SK-N-SH (cell line): ENCODE measurements around the gene CYSTM1. TPM values are rescaled to one million over a fixed set of nuclear protein-coding genes. Genes with fewer than 3 reads are reported as not detected.

Source experiments
- CTCF ChIA-PET: fragments of 300-600, 350-600 bp; formaldehyde crosslinking; extraction: SDS; loops from one replicate; lab custom pipeline; 2021; lab: Yijun Ruan, JAX
- POLR2A ChIA-PET: fragments of 350-600 bp; sonication (Branson Sonifier 250); formaldehyde crosslinking; extraction: SDS; loops from one replicate; lab custom pipeline; 2020; ENCODE audit warnings: antibody characterized with exemption, inconsistent platforms; lab: Yijun Ruan, JAX
- DNase-seq: peaks from one replicate; pipeline ENCODE4 v3.0.0; 2012
- H2AFZ ChIP-seq: fragments of 200-600 bp; sonication (generic); 2 replicates; pipeline ENCODE4 v1.8.1; 2016; ENCODE audit warnings: antibody characterized with exemption, mild to moderate bottlenecking, low read depth
- H3F3A ChIP-seq: fragments of 200-600 bp; sonication (generic); replicated peaks from 2 replicates; pipeline ENCODE3; 2016; ENCODE audit warnings: antibody characterized with exemption, mild to moderate bottlenecking; ENCODE audit not compliant: insufficient read depth
- H3K27ac ChIP-seq, 2 experiments: fragments of 200-500 bp in 1 of 2; fragments of 200-600 bp in 1 of 2; sonication (Bioruptor generic) in 1 of 2; sonication (generic), shearing (Covaris generic) in 1 of 2; 2 replicates each; pipeline versions ENCODE4 v1.5.1 to v1.6.1; 2014 to 2016; ENCODE audit warnings: low read depth in 2 of 2, inconsistent platforms in 1 of 2, low read length in 1 of 2, mild to moderate bottlenecking in 1 of 2, mixed read lengths in 1 of 2
- H3K27me3 ChIP-seq: fragments of 200-600 bp; sonication (generic), shearing (Covaris generic); 2 replicates; pipeline ENCODE4 v1.6.1; 2016; ENCODE audit warnings: mixed run types; ENCODE audit not compliant: insufficient read depth
- H3K36me3 ChIP-seq, 2 experiments: fragments of 200-500 bp in 1 of 2; fragments of 200-600 bp in 1 of 2; sonication (Bioruptor generic) in 1 of 2; sonication (generic) in 1 of 2; replicated peaks in 1 of 2; 2 replicates each; pipeline versions ENCODE3 to v1.5.1; 2014 to 2016; ENCODE audit warnings: low read length in 1 of 2, mild to moderate bottlenecking in 1 of 2; ENCODE audit not compliant: insufficient read depth in 2 of 2, control insufficient read depth in 1 of 2
- H3K4me1 ChIP-seq, 2 experiments: fragments of 200-500 bp in 1 of 2; fragments of 200-600 bp in 1 of 2; sonication (Bioruptor generic) in 1 of 2; sonication (generic), shearing (Covaris generic) in 1 of 2; 2 replicates each; pipeline versions ENCODE4 v1.5.1 to v1.6.1; 2014 to 2016; ENCODE audit warnings: low read depth in 1 of 2, low read length in 1 of 2, mixed run types in 1 of 2; ENCODE audit not compliant: insufficient read depth in 2 of 2, control insufficient read depth in 1 of 2
- H3K4me2 ChIP-seq: fragments of 200-600 bp; sonication (generic), shearing (Covaris generic); 2 replicates; pipeline ENCODE4 v1.6.1; 2017; ENCODE audit warnings: mixed run types
- H3K4me3 ChIP-seq, 2 experiments: fragments of 200-500 bp in 1 of 2; fragments of 200-600 bp in 1 of 2; sonication (Bioruptor generic) in 1 of 2; sonication (generic), shearing (Covaris generic) in 1 of 2; 2 replicates each; pipeline versions ENCODE4 v1.5.1 to v1.8.1; 2014 to 2016; ENCODE audit warnings: low read depth in 2 of 2, inconsistent platforms in 1 of 2, low read length in 1 of 2, mild to moderate bottlenecking in 1 of 2, mixed read lengths in 1 of 2, moderate library complexity in 1 of 2
- H3K79me2 ChIP-seq: fragments of 200-600 bp; sonication (generic); 2 replicates; pipeline ENCODE4 v1.8.1; 2017; ENCODE audit warnings: mild to moderate bottlenecking; ENCODE audit not compliant: insufficient read depth
- H3K9ac ChIP-seq: fragments of 200-600 bp; sonication (generic); 2 replicates; pipeline ENCODE4 v1.6.1; 2017; ENCODE audit warnings: mixed run types
- H3K9me2 ChIP-seq: fragments of 200-600 bp; sonication (generic); 2 replicates; pipeline ENCODE4 v1.6.1; 2017; ENCODE audit warnings: mixed run types
- H3K9me3 ChIP-seq: fragments of 200-600 bp; sonication (generic); 2 replicates; pipeline ENCODE4 v1.6.1; 2017; ENCODE audit warnings: mixed run types, mild to moderate bottlenecking, moderate library complexity
- H4K20me1 ChIP-seq: fragments of 200-600 bp; sonication (generic); 2 replicates; pipeline ENCODE4 v1.6.1; 2017; ENCODE audit warnings: mild to moderate bottlenecking, mixed run types; ENCODE audit not compliant: insufficient read depth
- CHD2 ChIP-seq: fragments of 150-350 bp; IDR thresholded peaks from 2 replicates; pipeline ENCODE4 v1.6.1; 2018; ENCODE audit warnings: low read length; ENCODE audit not compliant: partially characterized antibody
- CTCF ChIP-seq: fragments of 200-600 bp; sonication (generic); IDR thresholded peaks from 2 replicates; pipeline ENCODE4 v1.6.1; 2017; ENCODE audit warnings: antibody characterized with exemption, mild to moderate bottlenecking, moderate library complexity
- ELF1 ChIP-seq: IDR thresholded peaks from 2 replicates; pipeline ENCODE4 v1.4.0; 2012
- EP300 ChIP-seq, 2 experiments: IDR thresholded peaks; 2 replicates each; pipeline versions ENCODE4 v1.4.0 to v1.6.1; 2012; ENCODE audit warnings: borderline replicate concordance in 1 of 2, low read depth in 1 of 2, low read length in 1 of 2
- EZH2phosphoT487 ChIP-seq: fragments of 200-600 bp; sonication (generic); IDR thresholded peaks from 2 replicates; pipeline ENCODE4 v1.6.1; 2017; ENCODE audit warnings: low read depth, mixed run types, mild to moderate bottlenecking, antibody characterized with exemption, moderate library complexity, borderline replicate concordance
- FOSL2 ChIP-seq: IDR thresholded peaks from 2 replicates; pipeline ENCODE4 v1.4.0; 2012; ENCODE audit warnings: low read depth, mild to moderate bottlenecking, moderate library complexity, borderline replicate concordance
- FOXM1 ChIP-seq: IDR thresholded peaks from 2 replicates; pipeline ENCODE4 v1.4.0; 2012; ENCODE audit warnings: low read depth, mild to moderate bottlenecking
- GATA2 ChIP-seq: sonication (generic); formaldehyde crosslinking; IDR thresholded peaks from 2 replicates; pipeline ENCODE4 v1.5.0; 2020; ENCODE audit warnings: mild to moderate bottlenecking, missing genetic modification reagents
- MAX ChIP-seq: IDR thresholded peaks from 2 replicates; pipeline ENCODE4 v1.4.0; 2012; ENCODE audit warnings: low read depth
- MEF2A ChIP-seq: IDR thresholded peaks from 2 replicates; pipeline ENCODE4 v1.4.0; 2012; ENCODE audit warnings: low read depth, borderline replicate concordance
- MXI1 ChIP-seq: IDR thresholded peaks from 2 replicates; pipeline ENCODE4 v1.6.1; 2012; ENCODE audit warnings: mild to moderate bottlenecking, low read depth, low read length, improper control_type of control experiment
- NRF1 ChIP-seq: IDR thresholded peaks from 2 replicates; pipeline ENCODE4 v1.6.1; 2012; ENCODE audit warnings: low read depth, mild to moderate bottlenecking, low read length
- RAD21 ChIP-seq: IDR thresholded peaks from 2 replicates; pipeline ENCODE4 v1.6.1; 2012; ENCODE audit warnings: mild to moderate bottlenecking, low read length
- RCOR1 ChIP-seq: fragments of 150-350 bp; IDR thresholded peaks from 2 replicates; pipeline ENCODE4 v1.6.1; 2017; ENCODE audit warnings: antibody characterized with exemption, low read length
- REST ChIP-seq: IDR thresholded peaks from 2 replicates; pipeline ENCODE4 v1.6.1; 2012; ENCODE audit warnings: mild to moderate bottlenecking, low read depth, low read length, moderate library complexity
- RXRA ChIP-seq: IDR thresholded peaks from 2 replicates; pipeline ENCODE4 v1.4.0; 2012; ENCODE audit warnings: low read depth, mild to moderate bottlenecking, borderline replicate concordance
- SIN3A ChIP-seq: IDR thresholded peaks from 2 replicates; pipeline ENCODE4 v1.6.1; 2012; ENCODE audit warnings: low read depth, mild to moderate bottlenecking, low read length, moderate library complexity, borderline replicate concordance
- SMC3 ChIP-seq: IDR thresholded peaks from 2 replicates; pipeline ENCODE4 v1.6.1; 2012; ENCODE audit warnings: low read depth, low read length, improper control_type of control experiment
- TAF1 ChIP-seq: IDR thresholded peaks from 2 replicates; pipeline ENCODE4 v1.6.1; 2012; ENCODE audit warnings: low read depth, mild to moderate bottlenecking, low read length, moderate library complexity, borderline replicate concordance
- TCF12 ChIP-seq: IDR thresholded peaks from 2 replicates; pipeline ENCODE4 v1.4.0; 2012
- TEAD4 ChIP-seq: IDR thresholded peaks from 2 replicates; pipeline ENCODE4 v1.4.0; 2012; ENCODE audit warnings: mild to moderate bottlenecking, borderline replicate concordance; ENCODE audit not compliant: insufficient read depth
- USF1 ChIP-seq: IDR thresholded peaks from 2 replicates; pipeline ENCODE4 v1.4.0; 2012; ENCODE audit warnings: low read depth, borderline replicate concordance
- USF2 ChIP-seq: fragments of 150-350 bp; IDR thresholded peaks from 2 replicates; pipeline ENCODE4 v1.6.1; 2017; ENCODE audit warnings: antibody characterized with exemption, low read length, low read depth, borderline replicate concordance
- WGBS: methylation state at CpG from one replicate; pipeline ENCODE4 v1.1.6; 2017; ENCODE audit warnings: low lambda C conversion rate; 5-methylcytosine and 5-hydroxymethylcytosine counted together
- polyA plus RNA-seq, 3 experiments: library from polyadenylated mRNA; depleted of rRNA; stranded (reverse); fragments of >200 nt; gene quantifications; 2 replicates each; pipeline ENCODE4 v1.2.3, GENCODE V29; 2012

CYSTM1 gene
- polyA plus RNA-seq, 1 of the 3 experiments (the other 2 are of a cell fraction), result 27.1 TPM

- Histone ChIP-seq H3K9ac (no peak overlapping the region), H3K27me3 (no peaks in the 10 kb centered on the region), H3K9me3 (no peaks in the 10 kb centered on the region), H3K79me2 (peaks cover 4% of the 10 kb centered on the region; the same call in 1 of the 2 replicates), H3K9me2 (no peaks in the 10 kb centered on the region), H3K27ac (peak overlapping the region; percentile 72 to 85), H2AFZ (no peak overlapping the region), H3K4me3 (no peak overlapping the region), H3K36me3 (peaks cover 8 to 11% of the 10 kb centered on the region in 2 experiments), H3K4me1 (peaks cover 34 to 43% of the 10 kb centered on the region in 2 experiments), H3K4me2 (peak overlapping the region; percentile 70), H4K20me1 (no peaks in the 10 kb centered on the region), H3F3A (peaks cover 17% of the 10 kb centered on the region)
- POLR2A ChIA-PET, result interaction anchor here (3.5 kb wide), 1 partner anchor 105 kb away, joined by 13 read pairs; the partner anchor contains the start of gene HBEGF
- CTCF ChIA-PET, result interaction anchor here (0.8 to 10.2 kb wide), 12 partner anchors 9 to 126 kb away, joined by 3 to 418 read pairs (median 9); partner anchors contain the start of genes HBEGF and SLC4A9
- DNase-seq, result peak; percentile 85
- WGBS, result 42% methylated on average over 7 of the region's 9 CpGs
- TF ChIP-seq GATA2 (CRISPR knock-in tag) (no peak), EP300 (IDR thresholded peaks at IDR 0.05; ENCODE audit: borderline replicate concordance in 1 of 2, low read depth in 1 of 2, low read length in 1 of 2) (0 out of 4 replicates have a peak, but pooled peaks of 1 of the 2 experiments have one; percentile 34), EZH2phosphoT487 (no peak), TCF12 (peak; percentile 57), ELF1 (no peak), CTCF (no peak), TEAD4 (no peak), FOSL2 (peak; percentile 47; the same call in 1 of the 2 replicates), FOXM1 (no peak), USF2 (no peak), MAX (peak; percentile 57), SMC3 (peak; percentile 6; the same call in 1 of the 2 replicates), RAD21 (peak; percentile 3; the same call in 1 of the 2 replicates), NRF1 (0 out of 2 replicates have a peak, but pooled peaks have one; percentile 20), SIN3A (peak; percentile 86; the same call in 1 of the 2 replicates), RCOR1 (0 out of 2 replicates have a peak, but pooled peaks have one; percentile 57), MXI1 (peak; percentile 77), REST (no peak), USF1 (no peak), RXRA (peak; percentile 68), CHD2 (peak; percentile 41), TAF1 (no peak), MEF2A (peak; percentile 73; the same call in 1 of the 2 replicates)
Measured at GRCh38 chr5:140240987-140241706, 66.2 kb downstream of the CYSTM1 start.
